ENCODE results near the gene PLS1. TPM values are rescaled to one million over a fixed set of nuclear protein-coding genes. Genes with fewer than 3 reads are reported as not detected.

The PLS1 gene
- polyA plus RNA-seq, 2 of the 4 experiments (the other 2 are of a cell fraction): 18.5 to 78.1 TPM

GRCh38 chr3:142645236-142645793, 49.1 kb downstream of the PLS1 start:
- Histone ChIP-seq H3K4me1 (peaks cover 34% of the 10 kb centered on the region), H3K27ac (peak overlapping the region in 1 of 2 experiments; percentile 53; a peak in 3 of 6 replicates), H3K4me2 (peak overlapping the region; percentile 51), H3K9me3 (no peaks in the 10 kb centered on the region), H3K4me3 (no peak overlapping the region)
- ChIA-PET CTCF (interaction anchor here (1.1 to 1.3 kb wide), 2 partner anchors 36 to 58 kb away, joined by 3 to 5 read pairs; no protein-coding TSS in a partner anchor), POLR2A (interaction anchor here (0.7 kb wide), 1 partner anchor 78 kb away, joined by 3 read pairs; the partner anchor contains the start of gene TRPC1)
- 5% methylated on average over 2 of the region's 2 CpGs for WGBS (ENCODE audit: missing lambda C conversion rate)
- TF ChIP-seq EHMT2 (IDR thresholded peaks at IDR 0.05; ENCODE audit: low read depth) (no peak), BHLHE40 (IDR thresholded peaks at IDR 0.05; ENCODE audit: low read depth, low read length) (no peak), ATOH8 (CRISPR knock-in tag; IDR thresholded peaks at IDR 0.05; ENCODE audit: low read depth) (no peak), ZNF302 (CRISPR knock-in tag; IDR thresholded peaks at IDR 0.05) (no peak), HOXA7 (CRISPR knock-in tag; IDR thresholded peaks at IDR 0.05) (no peak), FOSL2 (IDR thresholded peaks at IDR 0.05) (no peak), FOSL2 (CRISPR knock-in tag; IDR thresholded peaks at IDR 0.05) (peak; percentile 36; the same call in 1 of the 2 replicates), EP300 (IDR thresholded peaks at IDR 0.05) (no peak), KDM1A (IDR thresholded peaks at IDR 0.05; ENCODE audit: low read depth) (no peak), JUNB (IDR thresholded peaks at IDR 0.05) (peak; percentile 27; the same call in 1 of the 2 replicates), MAFK (IDR thresholded peaks at IDR 0.05; ENCODE audit: partially characterized antibody) (no peak), HEYL (CRISPR knock-in tag; IDR thresholded peaks at IDR 0.05) (no peak), ELK1 (IDR thresholded peaks at IDR 0.05; ENCODE audit: low read depth, low read length) (no peak), RNF2 (IDR thresholded peaks at IDR 0.05; ENCODE audit: borderline replicate concordance, low read depth) (no peak)
- ATAC-seq (peak; percentile 82 to 92), DNase-seq (ENCODE audit: low read depth in 1 of 2, low spot score in 1 of 2) (peak; percentile 53), FAIRE-seq (peak; percentile 32)

- POLR2A ChIA-PET: no interaction called here
Measured at GRCh38 chr3:142646020-142646785, 50.0 kb downstream of the PLS1 start.

More at GRCh38 chr3:142646020-142646785, 50.0 kb downstream of the PLS1 start:
- 93% methylated on average over 5 of the region's 5 CpGs for WGBS (ENCODE audit: missing lambda C conversion rate)
- Histone ChIP-seq H3K4me2 (peak overlapping the region; percentile 51; the same call in 2 of the 3 replicates), H3K4me1 (peaks cover 37% of the 10 kb centered on the region), H3K4me3 (no peak overlapping the region), H3K27ac (no peak overlapping the region), H3K9me3 (no peaks in the 10 kb centered on the region)
- FAIRE-seq: no peak
- CTCF ChIA-PET: interaction anchor here (0.6 to 1.3 kb wide), 3 partner anchors 37 to 675 kb away, joined by 3 to 5 read pairs (median 3); no protein-coding TSS in a partner anchor
- no peak for DNase-seq (ENCODE audit: low read depth in 1 of 2, low spot score in 1 of 2)
- ATAC-seq: peak; percentile 13 to 39; a peak in 2 of 6 replicates
- TF ChIP-seq CHD4 (IDR thresholded peaks at IDR 0.05; ENCODE audit: borderline replicate concordance) (no peak), ZSCAN20 (CRISPR knock-in tag; IDR thresholded peaks at IDR 0.05) (no peak), HEYL (CRISPR knock-in tag; IDR thresholded peaks at IDR 0.05) (no peak), CEBPB (IDR thresholded peaks at IDR 0.05) (no peak), E2F6 (IDR thresholded peaks at IDR 0.05; ENCODE audit: borderline replicate concordance, low read depth) (no peak), MYC (IDR thresholded peaks at IDR 0.05; ENCODE audit: borderline replicate concordance, low read length) (no peak), ZFP36 (IDR thresholded peaks at IDR 0.05; ENCODE audit: borderline replicate concordance, partially characterized antibody) (no peak), NR3C1 (IDR thresholded peaks at IDR 0.05) (no peak), HOXA7 (CRISPR knock-in tag; IDR thresholded peaks at IDR 0.05) (no peak), POLR2A (IDR thresholded peaks at IDR 0.05; ENCODE audit: low read length) (no peak), ATOH8 (CRISPR knock-in tag; IDR thresholded peaks at IDR 0.05; ENCODE audit: low read depth) (no peak), EHMT2 (IDR thresholded peaks at IDR 0.05; ENCODE audit: low read depth) (no peak), BCL3 (IDR thresholded peaks at IDR 0.05) (no peak), ELK1 (IDR thresholded peaks at IDR 0.05; ENCODE audit: low read depth, low read length) (no peak)
